GM19099 (cell line): ENCODE measurements around the gene OR5A1.

Experiments used
- POLR2A ChIP-seq: IDR thresholded peaks from 3 replicates; pipeline ENCODE4 v1.6.1; 2011; ENCODE audit warnings: low read depth; ENCODE audit not compliant: insufficient read length; ENCODE audit errors: extremely low read depth

The OR5A1 gene

DNA sequence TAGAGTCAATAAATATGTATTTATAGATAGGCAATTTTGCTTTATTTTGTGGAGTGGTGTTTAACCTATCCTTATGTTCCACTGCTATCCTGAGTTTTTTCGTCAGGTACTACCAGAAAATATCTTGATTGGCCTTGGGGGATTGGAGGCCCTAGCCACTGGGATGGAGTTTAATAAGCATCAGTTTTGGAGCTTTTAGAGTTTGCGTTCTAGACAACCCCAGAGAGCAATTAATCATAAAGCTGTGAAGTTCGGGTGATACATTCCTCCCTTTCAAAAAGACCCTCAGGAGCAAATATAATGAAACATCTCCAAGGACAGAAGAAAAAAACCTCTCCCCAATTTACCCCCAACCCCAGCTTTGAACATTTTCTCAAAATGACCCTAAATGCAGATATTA, at the start of gene OR5A1:
Gene OR5A1, plus strand, starts transcription at position 301 of the 400 bp plus-strand sequence. CDS start 6,700 bp downstream, outside the sequence.
- TF ChIP-seq POLR2A, result no peak

- TF ChIP-seq POLR2A, result no peak
These were observed 42.1 kb upstream of the OR5A1 start for GRCh38 chr11:59394186-59394585.

DNA sequence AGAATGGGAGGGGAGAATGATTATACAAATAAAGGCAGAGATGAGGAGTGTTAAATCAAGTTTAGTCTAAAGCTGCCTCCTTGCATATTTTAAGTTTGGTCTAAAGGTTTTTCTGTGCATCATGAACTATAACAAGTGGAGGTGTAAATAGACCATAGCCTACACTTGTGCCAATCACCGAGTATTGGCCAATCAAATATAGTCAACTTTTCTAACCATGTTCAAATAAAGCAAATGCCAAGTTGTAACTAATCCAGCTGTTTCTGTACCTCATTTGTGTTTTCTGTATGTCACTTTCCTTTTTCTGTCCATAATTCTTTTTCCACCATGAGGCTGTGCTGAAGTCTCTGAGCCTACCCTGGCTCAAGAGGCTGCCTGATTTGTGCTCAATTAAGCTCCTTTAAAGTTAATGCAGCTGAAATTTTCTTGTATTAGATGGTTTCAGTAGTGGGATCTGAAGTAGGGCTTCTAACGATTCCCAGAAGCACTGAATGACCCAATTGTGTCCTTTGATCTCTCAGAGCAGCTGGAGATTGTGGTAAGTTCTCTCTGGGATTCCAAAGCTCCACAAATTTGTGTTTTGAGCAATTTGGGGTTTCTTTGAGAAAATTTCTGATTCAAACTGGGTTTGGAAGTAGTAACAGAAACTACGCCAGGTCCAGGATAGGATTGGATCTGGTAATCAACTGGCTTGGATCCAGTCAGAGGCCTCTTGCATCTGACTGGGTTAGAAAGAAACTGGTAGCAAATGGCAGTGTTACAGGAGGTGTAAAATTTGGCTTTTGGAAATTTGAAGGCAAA, 35.6 kb upstream of the OR5A1 start:
- no peak for TF ChIP-seq POLR2A

GRCh38 chr11:59401262-59401552, 35.1 kb upstream of the OR5A1 start:
- TF ChIP-seq POLR2A, result no peak

DNA sequence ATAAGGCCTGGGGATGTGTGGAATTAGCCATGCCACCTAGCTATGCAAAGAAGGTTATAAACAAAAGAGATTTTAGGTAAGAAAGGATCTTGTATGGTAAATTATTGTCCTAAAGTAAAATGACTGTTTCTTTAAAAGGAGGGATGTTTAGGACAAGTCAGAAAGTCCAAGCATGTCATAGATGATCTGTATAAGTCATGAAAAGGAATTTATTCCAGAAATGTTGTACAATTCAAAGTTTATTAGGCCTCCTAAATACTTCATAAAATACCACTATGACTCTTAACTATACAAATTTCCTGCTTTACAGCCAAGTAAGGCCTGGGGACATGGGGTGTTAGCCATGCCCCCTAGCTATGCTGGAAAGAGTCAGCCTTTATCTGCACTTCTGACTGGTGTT, 32.7 kb upstream of the OR5A1 start:
- TF ChIP-seq POLR2A, result no peak

DNA sequence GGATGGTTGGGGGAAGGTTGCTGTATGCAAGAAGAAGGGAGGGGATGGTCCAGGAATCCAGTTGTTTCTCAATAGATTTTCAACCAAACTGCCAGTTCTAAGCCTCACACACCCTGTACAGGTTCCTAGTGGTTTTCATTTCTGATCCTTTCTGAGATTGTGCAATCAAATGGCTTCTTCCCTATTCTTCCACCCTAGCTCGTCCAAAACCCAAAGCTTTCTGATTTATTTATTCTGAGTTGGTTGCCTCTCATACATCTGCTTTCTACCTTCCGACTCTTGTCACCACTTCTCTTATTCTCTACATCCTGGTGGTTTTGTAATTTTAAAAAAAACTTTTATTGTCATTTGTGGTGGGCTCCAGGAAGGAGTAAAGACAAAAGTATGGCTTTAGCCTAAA, 22.6 kb upstream of the OR5A1 start:
- no peak for TF ChIP-seq POLR2A

- no peak for TF ChIP-seq POLR2A
These were observed 21.2 kb upstream of the OR5A1 start for GRCh38 chr11:59415111-59415510.

GRCh38 chr11:59416613-59417012, 19.7 kb upstream of the OR5A1 start:
- no peak for TF ChIP-seq POLR2A

GRCh38 chr11:59417023-59417422, 19.2 kb upstream of the OR5A1 start:
- TF ChIP-seq POLR2A, result no peak

GRCh38 chr11:59418156-59418555, 18.1 kb upstream of the OR5A1 start:
- no peak for TF ChIP-seq POLR2A

- no peak for TF ChIP-seq POLR2A
These were observed 12.4 kb upstream of the OR5A1 start for GRCh38 chr11:59423835-59424234.

- no peak for TF ChIP-seq POLR2A
These were observed 11.1 kb upstream of the OR5A1 start for GRCh38 chr11:59425131-59425530.

- no peak for TF ChIP-seq POLR2A
These were observed 9.8 kb upstream of the OR5A1 start, which contains the start of gene OR5A2 for GRCh38 chr11:59426361-59427067. Gene OR5A2 (minus strand): TSS chr11:59426413. CDS start chr11:59422953, 3,460 bp downstream.

DNA sequence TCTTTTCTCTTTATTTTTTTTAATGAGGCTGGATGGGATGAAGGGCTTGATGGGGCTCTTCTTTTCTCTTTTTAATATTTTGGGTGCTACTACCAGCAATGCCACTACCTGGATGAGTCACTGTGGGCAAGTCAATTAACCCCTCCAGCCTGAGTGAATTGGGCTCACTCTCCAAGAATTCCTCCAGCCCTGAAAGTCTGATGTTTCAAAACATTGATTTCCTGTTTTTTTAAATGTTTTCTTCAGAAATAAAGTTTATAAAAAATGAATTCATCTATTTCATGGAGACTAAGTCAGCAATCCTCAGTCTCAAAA, 9.2 kb upstream of the OR5A1 start:
- no peak for TF ChIP-seq POLR2A

DNA sequence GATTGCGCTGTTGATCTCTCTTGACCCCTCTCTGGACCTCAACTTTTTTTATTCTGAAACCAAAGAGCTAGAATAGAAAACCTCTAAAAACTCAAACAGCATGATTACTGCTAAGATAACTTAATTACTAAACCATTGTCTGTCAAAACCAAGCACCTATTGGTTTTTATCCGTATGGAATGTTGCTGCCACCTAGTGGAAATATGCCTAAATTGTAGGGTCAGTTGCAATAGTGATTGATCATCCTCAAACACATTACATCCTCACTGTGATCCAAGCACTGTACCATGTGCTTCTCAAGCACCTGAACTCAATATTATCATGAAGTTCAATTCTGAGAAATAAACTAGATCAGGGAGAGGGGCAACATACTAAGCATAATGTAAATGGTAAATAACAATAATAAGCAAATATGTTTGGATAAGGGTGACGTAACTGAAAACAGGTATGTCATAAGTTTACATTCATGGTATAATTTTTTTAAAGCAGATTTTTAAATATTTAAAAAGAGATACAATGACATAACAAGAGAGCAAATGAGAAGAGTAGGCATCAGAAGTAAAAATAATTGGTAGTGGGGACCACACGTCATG, 6.2 kb upstream of the OR5A1 start:
- TF ChIP-seq POLR2A, result no peak

DNA sequence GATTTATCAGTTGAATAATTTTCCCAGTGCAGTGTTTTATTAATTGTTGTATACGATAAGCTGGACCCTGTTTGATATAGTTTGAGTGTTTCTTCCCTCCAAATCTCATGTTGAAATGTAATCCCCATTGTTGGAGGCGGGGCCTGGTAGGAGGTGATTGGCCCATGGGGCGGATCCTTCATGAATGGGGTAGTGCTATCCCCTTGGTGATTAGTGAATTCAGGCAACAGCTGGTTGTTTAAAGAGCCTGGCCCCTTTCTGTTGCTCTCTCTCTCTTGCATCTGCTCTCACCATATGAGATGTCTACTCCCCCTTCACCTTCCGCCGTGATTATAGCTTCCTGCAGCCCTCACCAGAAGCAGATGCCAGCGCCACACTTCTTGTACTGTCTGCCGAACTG, 1.5 kb downstream of the OR5A1 start:
- TF ChIP-seq POLR2A, result no peak
